Dendritic cell treated with granulocyte-macrophage colony-stimulating factor and Interleukin-4, amounts not matched to agents 40 ng/mL and 50 ng/mL, for 4 days (primary cell): Measurements from ENCODE around the gene PSENEN.

Experiments
- H3K27ac Mint-ChIP-seq: one replicate; pipeline ENCODE4 v1.8.0; 2022; ENCODE audit warnings: mild to moderate bottlenecking, mixed read lengths
- H3K27me3 Mint-ChIP-seq: one replicate; pipeline ENCODE4 v1.8.0; 2022; ENCODE audit warnings: mild to moderate bottlenecking, mixed read lengths
- H3K36me3 Mint-ChIP-seq: one replicate; pipeline ENCODE4 v1.8.0; 2022; ENCODE audit warnings: low read depth, mixed read lengths
- H3K4me1 Mint-ChIP-seq: one replicate; pipeline ENCODE4 v1.8.0; 2022; ENCODE audit warnings: low read depth, mixed read lengths
- H3K4me3 Mint-ChIP-seq: one replicate; pipeline ENCODE4 v1.8.0; 2022; ENCODE audit warnings: mild to moderate bottlenecking, moderate library complexity, mixed read lengths
- H3K9me3 Mint-ChIP-seq: one replicate; pipeline ENCODE4 v1.8.0; 2022; ENCODE audit warnings: mixed read lengths
- intact Hi-C: fragments of 100-400 bp; cut with micrococcal nuclease; formaldehyde crosslinking; loops from one replicate; pipeline ENCODE4 v1.15.0; 2022

PSENEN gene

DNA sequence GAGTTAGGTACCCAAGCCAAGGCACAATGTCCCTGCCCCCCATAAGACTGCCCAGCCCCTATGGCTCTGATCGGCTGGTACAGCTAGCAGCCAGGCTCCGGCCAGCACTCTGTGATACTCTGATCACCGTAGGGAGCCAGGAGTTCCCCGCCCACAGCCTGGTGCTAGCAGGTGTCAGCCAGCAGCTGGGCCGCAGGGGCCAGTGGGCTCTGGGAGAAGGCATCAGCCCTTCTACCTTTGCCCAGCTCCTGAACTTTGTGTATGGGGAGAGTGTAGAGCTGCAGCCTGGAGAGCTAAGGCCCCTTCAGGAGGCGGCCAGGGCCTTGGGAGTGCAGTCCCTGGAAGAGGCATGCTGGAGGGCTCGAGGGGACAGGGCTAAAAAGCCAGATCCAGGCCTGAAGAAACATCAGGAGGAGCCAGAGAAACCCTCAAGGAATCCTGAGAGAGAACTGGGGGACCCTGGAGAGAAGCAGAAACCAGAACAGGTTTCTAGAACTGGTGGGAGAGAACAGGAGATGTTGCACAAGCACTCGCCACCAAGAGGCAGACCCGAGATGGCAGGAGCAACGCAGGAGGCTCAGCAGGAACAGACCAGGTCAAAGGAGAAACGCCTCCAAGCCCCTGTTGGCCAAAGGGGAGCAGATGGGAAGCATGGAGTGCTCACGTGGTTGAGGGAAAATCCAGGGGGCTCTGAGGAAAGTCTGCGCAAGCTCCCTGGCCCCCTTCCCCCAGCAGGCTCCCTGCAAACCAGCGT lies 30.7 kb upstream of the PSENEN start:
- H3K27ac Mint-ChIP-seq = no peak overlapping the region
- H3K36me3 Mint-ChIP-seq = peaks cover 13% of the 10 kb centered on the region
- H3K27me3 Mint-ChIP-seq = peaks cover 26% of the 10 kb centered on the region
- intact Hi-C loops = no loop called here
- peaks cover 42% of the 10 kb centered on the region for H3K4me1 Mint-ChIP-seq
- H3K4me3 Mint-ChIP-seq = no peak overlapping the region
- H3K9me3 Mint-ChIP-seq = no peaks in the 10 kb centered on the region

DNA sequence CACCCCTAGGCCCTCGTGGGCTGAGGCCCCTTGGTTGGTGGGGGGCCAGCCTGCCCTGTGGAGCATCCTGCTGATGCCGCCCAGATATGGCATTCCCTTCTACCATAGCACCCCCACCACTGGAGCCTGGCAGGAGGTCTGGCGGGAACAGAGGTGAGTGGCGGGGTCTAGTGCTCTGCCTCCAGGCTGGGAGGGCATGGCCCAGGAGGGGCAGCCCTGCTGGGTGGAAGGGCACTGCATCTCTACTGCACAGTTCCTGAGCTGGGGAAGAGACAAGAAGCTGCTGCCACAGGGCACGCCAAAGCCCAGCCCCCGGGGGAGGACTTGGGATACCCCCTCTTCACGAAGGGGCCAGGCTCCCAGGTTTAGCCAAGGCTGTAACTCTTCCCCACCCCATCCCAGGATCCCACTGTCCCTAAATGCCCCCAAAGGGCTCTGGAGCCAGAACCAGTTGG lies 30.1 kb upstream of the PSENEN start:
- Mint-ChIP-seq H3K27me3 (peaks cover 26% of the 10 kb centered on the region), H3K4me1 (peaks cover 47% of the 10 kb centered on the region), H3K27ac (no peak overlapping the region), H3K4me3 (no peak overlapping the region), H3K36me3 (peaks cover 19% of the 10 kb centered on the region), H3K9me3 (no peaks in the 10 kb centered on the region)
- intact Hi-C loops = no loop called here

DNA sequence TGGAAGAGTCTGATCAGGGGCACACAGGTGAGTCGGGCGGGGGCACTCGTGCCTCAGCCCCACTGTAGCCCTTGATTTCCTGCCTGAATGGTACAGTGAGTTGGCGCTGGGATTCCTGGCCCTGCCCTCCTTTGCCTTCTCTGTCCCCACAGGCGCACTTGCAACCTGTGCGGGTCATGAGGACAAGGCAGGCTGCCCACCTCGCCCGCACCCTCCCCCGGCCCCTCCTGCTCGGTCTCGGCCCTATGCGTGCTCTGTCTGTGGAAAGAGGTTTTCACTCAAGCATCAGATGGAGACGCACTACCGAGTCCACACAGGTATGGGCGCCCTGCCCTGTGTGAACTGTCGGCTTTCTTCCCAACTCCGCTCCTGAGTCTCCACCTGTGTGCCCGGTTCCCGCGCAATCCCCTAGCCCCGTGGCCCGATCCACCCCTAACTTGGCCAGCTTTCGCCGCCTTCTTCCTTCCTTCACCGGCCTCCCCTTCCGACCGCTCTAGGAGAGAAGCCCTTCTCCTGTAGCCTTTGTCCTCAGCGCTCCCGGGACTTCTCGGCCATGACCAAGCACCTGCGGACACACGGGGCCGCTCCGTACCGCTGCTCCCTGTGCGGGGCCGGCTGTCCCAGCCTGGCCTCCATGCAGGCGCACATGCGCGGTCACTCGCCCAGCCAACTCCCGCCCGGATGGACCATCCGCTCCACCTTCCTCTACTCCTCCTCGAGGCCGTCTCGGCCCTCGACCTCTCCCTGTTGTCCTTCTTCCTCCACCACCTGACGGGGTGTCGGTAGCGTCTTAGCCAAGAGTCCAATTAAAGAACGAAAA lies 29.3 kb upstream of the PSENEN start:
- intact Hi-C loops = loop anchor here (2.0 kb wide), 1 partner anchor 33 kb away; the partner anchor contains the start of gene LIN37
- Mint-ChIP-seq H3K27me3 (peaks cover 25% of the 10 kb centered on the region), H3K36me3 (peaks cover 27% of the 10 kb centered on the region), H3K4me1 (peaks cover 50% of the 10 kb centered on the region), H3K4me3 (peak overlapping the region; percentile 91), H3K9me3 (no peaks in the 10 kb centered on the region), H3K27ac (peak overlapping the region; percentile 87)

DNA sequence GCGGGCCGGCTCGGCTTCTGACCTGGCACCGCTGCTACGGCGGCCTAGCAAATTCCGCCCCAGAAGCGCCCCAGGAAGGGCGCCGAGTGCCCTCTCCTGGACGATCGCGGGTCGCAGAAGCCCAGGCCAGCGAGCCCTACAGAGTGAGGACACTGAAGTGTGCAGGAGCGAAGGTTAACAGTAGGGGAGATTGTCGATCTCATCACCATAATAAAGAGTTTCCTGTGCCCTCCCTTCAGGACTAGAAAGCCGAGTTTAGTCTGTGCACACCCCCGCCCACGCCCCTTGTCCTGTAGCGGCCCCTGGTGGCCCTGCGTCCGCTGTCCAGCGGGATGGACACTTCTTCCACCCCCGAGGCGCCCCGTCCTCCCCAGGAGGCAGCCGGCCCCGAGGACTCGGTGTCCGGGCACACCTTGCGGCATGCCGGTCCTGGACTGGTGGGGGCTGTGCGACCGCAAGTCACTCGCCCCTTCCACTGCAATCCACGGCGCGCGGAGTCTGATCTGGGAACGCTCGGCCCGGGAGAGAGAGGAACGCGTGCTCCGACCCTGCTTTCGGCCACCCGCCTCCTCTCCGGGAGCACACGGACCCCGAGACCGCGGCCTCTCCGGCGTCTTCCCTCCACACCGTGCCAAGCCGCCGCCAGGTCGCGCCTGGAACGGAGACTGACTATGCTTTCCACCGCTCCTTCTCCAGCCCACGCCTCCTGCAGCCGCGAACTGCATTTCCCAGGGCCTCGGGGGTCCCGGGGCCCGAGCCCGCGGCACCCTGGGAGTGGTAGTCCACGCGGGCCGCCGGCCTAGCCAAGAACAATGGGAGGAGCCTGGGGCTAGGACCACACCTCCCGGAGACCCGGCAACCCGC lies 28.4 kb upstream of the PSENEN start:
- Mint-ChIP-seq H3K27ac (peak overlapping the region; percentile 87), H3K9me3 (no peaks in the 10 kb centered on the region), H3K36me3 (peaks cover 35% of the 10 kb centered on the region), H3K4me3 (peak overlapping the region; percentile 91), H3K4me1 (peaks cover 54% of the 10 kb centered on the region), H3K27me3 (peaks cover 22% of the 10 kb centered on the region)
- intact Hi-C loops = loop anchor here (1.0 to 2.0 kb wide), 2 partner anchors 24 to 32 kb away; partner anchors contain the start of gene LIN37

DNA sequence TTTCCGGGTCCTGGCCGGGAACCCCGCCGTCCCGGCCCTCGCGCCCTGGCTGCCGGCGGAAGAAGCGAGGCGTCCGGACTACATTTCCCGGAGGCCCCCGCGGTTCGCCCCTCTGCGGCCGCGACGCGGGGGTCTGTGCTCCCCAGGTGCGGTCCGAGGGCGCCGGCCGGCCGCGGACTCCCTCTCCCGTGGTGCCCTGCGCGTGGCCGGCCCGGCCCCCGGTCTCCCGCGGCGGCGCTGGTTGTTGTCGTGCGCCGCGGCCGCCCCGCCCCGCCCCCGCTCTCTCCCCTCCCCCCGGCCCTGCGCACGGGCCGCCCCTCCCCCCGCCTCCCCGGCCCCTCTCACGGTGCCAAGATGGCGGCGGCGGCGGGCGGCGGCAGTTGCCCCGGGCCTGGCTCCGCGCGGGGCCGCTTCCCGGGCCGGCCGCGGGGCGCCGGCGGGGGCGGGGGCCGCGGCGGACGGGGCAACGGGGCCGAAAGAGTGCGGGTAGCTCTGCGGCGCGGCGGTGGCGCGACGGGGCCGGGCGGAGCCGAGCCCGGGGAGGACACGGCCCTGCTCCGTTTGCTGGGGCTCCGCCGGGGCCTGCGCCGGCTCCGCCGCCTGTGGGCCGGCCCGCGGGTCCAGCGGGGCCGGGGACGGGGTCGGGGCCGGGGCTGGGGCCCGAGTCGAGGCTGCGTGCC lies 27.6 kb upstream of the PSENEN start, which contains the start of gene KMT2B:
TSS of gene KMT2B (plus strand) at position 339 of the 680 bp plus-strand sequence. CDS start at position 355, 16 bp downstream.
- Mint-ChIP-seq H3K9me3 (no peaks in the 10 kb centered on the region), H3K27me3 (peaks cover 17% of the 10 kb centered on the region), H3K27ac (peak within 1 kb of the TSS; percentile 87), H3K36me3 (peaks cover 43% of the 10 kb centered on the region), H3K4me1 (peaks cover 54% of the 10 kb centered on the region), H3K4me3 (peak within 1 kb of the TSS; percentile 91)
- intact Hi-C loops = loop anchor here (1.0 to 2.0 kb wide), 2 partner anchors 25 to 31 kb away; partner anchors contain the start of gene LIN37

DNA sequence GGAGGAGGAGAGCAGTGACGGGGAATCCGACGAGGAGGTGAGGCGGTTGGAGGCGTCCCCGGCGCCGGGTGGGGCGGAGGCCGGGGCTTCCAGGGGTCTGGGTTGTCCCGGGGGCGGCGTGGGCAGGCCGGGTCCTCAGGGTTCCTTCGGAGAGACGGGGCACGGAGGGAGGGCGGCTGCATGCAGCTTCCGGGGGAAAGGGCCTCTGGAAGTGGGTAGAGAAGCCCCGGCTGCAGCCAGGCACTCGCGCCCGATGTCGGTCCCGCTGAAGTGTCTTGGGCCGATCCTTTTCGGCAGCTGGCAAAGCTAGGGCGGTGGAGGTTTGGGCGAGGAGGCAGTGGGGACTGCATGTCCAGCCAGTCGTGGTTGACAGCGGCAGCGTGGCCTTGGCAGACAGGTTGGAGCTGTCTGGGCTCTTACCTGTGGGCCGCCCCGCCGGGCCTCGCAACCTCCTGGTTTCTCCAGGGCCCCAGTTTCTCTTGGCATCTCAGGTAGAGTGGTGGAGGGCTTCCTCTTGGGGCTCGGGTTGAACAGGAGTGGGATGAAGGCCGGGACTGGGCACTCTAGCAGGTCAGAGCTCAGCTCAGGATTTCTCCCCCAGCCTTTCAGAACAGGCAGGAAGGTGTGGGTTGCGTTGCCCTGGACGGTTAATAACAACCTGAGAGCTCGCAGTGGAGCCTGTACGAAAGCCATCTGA lies 27.0 kb upstream of the PSENEN start:
- no peaks in the 10 kb centered on the region for H3K9me3 Mint-ChIP-seq
- H3K36me3 Mint-ChIP-seq = peaks cover 50% of the 10 kb centered on the region
- peaks cover 15% of the 10 kb centered on the region for H3K27me3 Mint-ChIP-seq
- H3K4me3 Mint-ChIP-seq = peak overlapping the region; percentile 81
- peaks cover 54% of the 10 kb centered on the region for H3K4me1 Mint-ChIP-seq
- intact Hi-C loops = no loop called here
- H3K27ac Mint-ChIP-seq = peak overlapping the region; percentile 66

DNA sequence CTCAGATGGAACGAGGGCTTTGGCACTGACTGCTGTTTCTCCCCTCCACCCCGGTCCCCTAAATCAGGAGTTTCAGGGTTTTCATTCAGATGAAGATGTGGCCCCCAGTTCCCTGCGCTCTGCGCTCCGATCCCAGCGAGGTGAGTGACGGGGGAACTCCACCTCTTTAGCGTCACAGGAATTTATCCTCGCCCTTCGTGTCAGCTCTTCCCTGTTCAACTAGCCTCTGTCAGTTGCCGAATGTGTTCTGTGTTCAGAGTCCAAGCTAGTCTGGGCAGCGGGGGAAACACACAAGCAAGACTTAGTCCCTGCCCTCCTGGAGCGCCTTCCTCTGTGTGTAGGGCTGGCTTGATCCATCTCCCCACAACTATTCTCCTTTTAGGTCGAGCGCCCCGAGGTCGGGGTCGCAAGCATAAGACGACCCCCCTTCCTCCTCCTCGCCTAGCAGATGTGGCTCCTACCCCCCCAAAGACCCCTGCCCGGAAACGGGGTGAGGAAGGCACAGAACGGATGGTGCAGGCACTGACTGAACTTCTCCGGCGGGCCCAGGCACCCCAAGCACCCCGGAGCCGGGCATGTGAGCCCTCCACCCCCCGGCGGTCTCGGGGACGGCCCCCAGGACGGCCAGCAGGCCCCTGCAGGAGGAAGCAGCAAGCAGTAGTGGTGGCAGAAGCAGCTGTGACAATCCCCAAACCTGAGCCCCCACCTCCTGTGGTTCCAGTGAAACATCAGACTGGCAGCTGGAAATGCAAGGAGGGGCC lies 25.9 kb upstream of the PSENEN start:
- Mint-ChIP-seq H3K9me3 (no peaks in the 10 kb centered on the region), H3K27ac (peak overlapping the region; percentile 66), H3K27me3 (peaks cover 5% of the 10 kb centered on the region), H3K36me3 (peaks cover 61% of the 10 kb centered on the region), H3K4me3 (peak overlapping the region; percentile 81), H3K4me1 (peaks cover 49% of the 10 kb centered on the region)
- intact Hi-C loops = no loop called here

DNA sequence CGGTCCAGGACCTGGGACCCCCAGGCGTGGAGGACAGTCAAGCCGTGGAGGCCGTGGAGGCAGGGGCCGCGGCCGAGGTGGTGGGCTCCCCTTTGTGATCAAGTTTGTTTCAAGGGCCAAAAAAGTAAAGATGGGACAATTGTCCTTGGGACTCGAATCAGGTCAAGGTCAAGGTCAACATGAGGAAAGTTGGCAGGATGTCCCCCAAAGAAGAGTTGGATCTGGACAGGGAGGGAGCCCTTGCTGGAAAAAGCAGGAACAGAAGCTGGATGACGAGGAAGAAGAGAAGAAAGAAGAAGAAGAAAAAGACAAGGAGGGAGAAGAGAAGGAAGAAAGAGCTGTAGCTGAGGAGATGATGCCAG lies 25.3 kb upstream of the PSENEN start:
- H3K36me3 Mint-ChIP-seq = peaks cover 66% of the 10 kb centered on the region
- peak overlapping the region; percentile 16 for H3K27ac Mint-ChIP-seq
- no peak overlapping the region for H3K4me3 Mint-ChIP-seq
- no peaks in the 10 kb centered on the region for H3K9me3 Mint-ChIP-seq
- intact Hi-C loops = no loop called here
- H3K4me1 Mint-ChIP-seq = peaks cover 44% of the 10 kb centered on the region
- peaks cover 1% of the 10 kb centered on the region for H3K27me3 Mint-ChIP-seq

DNA sequence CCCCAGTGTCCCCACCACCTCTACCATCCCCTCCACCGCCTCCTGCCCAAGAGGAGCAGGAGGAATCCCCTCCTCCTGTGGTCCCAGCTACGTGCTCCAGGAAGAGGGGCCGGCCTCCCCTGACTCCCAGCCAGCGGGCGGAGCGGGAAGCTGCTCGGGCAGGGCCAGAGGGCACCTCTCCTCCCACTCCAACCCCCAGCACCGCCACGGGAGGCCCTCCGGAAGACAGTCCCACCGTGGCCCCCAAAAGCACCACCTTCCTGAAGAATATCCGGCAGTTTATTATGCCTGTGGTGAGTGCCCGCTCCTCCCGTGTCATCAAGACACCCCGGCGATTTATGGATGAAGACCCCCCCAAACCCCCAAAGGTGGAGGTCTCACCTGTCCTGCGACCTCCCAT lies 24.8 kb upstream of the PSENEN start:
- Mint-ChIP-seq H3K27ac (peak overlapping the region; percentile 24), H3K4me1 (peaks cover 42% of the 10 kb centered on the region), H3K27me3 (peaks cover 1% of the 10 kb centered on the region), H3K9me3 (no peaks in the 10 kb centered on the region), H3K36me3 (peaks cover 72% of the 10 kb centered on the region), H3K4me3 (no peak overlapping the region)
- intact Hi-C loops = no loop called here

DNA sequence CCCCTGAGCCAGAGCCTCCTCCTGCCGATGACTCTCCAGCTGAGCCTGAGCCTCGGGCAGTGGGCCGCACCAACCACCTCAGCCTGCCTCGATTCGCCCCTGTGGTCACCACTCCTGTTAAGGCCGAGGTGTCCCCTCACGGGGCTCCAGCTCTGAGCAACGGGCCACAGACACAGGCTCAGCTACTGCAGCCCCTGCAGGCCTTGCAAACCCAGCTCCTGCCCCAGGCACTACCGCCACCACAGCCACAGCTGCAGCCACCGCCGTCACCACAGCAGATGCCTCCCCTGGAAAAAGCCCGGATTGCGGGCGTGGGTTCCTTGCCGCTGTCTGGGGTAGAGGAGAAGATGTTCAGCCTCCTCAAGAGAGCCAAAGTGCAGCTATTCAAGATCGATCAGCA lies 24.1 kb upstream of the PSENEN start:
- Mint-ChIP-seq H3K36me3 (peaks cover 77% of the 10 kb centered on the region), H3K27me3 (no peaks in the 10 kb centered on the region), H3K27ac (peak overlapping the region; percentile 24), H3K9me3 (no peaks in the 10 kb centered on the region), H3K4me3 (no peak overlapping the region), H3K4me1 (peaks cover 35% of the 10 kb centered on the region)
- intact Hi-C loops = no loop called here

DNA sequence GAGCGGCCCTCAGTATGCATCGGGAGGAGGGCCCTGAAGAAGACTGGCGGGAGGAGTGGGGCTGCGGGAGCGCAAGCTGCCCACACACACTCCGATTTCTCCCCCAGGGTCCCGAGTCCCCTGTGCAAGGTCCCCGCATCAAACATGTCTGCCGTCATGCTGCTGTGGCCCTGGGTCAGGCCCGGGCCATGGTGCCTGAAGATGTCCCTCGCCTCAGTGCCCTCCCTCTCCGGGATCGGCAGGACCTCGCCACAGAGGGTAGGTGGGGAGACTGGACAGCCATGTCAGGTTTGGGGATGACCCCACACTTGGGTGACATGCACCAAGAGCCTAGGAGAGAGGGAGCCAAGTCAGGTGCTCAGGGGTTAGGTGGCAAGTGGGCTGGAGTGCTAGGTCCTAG lies 23.0 kb upstream of the PSENEN start:
- intact Hi-C loops = no loop called here
- Mint-ChIP-seq H3K27ac (no peak overlapping the region), H3K9me3 (no peaks in the 10 kb centered on the region), H3K27me3 (no peaks in the 10 kb centered on the region), H3K4me1 (peaks cover 30% of the 10 kb centered on the region), H3K4me3 (no peak overlapping the region), H3K36me3 (peaks cover 83% of the 10 kb centered on the region)

DNA sequence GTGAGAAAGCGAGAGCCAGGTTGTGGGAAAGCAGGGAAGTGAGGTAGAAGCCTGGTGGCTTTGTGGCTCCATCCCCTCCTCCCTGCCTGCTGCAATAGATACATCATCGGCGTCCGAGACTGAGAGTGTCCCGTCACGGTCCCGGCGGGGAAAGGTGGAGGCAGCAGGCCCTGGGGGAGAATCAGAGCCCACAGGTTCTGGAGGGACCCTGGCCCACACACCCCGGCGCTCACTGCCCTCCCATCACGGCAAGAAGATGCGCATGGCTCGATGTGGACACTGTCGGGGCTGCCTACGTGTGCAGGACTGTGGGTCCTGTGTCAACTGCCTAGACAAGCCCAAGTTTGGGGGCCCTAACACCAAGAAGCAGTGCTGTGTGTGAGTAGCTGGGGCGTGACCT lies 22.6 kb upstream of the PSENEN start:
- Mint-ChIP-seq H3K27me3 (no peaks in the 10 kb centered on the region), H3K4me1 (peaks cover 30% of the 10 kb centered on the region), H3K4me3 (no peak overlapping the region), H3K36me3 (peaks cover 87% of the 10 kb centered on the region), H3K27ac (no peak overlapping the region), H3K9me3 (no peaks in the 10 kb centered on the region)
- intact Hi-C loops = no loop called here
